ENCODE measurements around the gene PRKG1. TPM values are rescaled to one million over a fixed set of nuclear protein-coding genes. Genes with fewer than 3 reads are reported as not detected.

PRKG1 gene
- polyA plus RNA-seq, 3 donors: not detected

- intact Hi-C loops (cut with micrococcal nuclease): no loop called here
- 83% methylated on average over 1 of the region's 3 CpGs for WGBS (ENCODE audit: insufficient coverage)
Observed at GRCh38 chr10:51862149-51862548, 787.9 kb downstream of the PRKG1 start.

GRCh38 chr10:51867956-51868355 is 793.7 kb downstream of the PRKG1 start:
- Mint-ChIP-seq H3K4me3 (no peak overlapping the region), H3K36me3 (no peaks in the 10 kb centered on the region), H3K9me3 (peaks cover 0 to 4% (median 1%) of the 10 kb centered on the region in 7 donors), H3K27me3 (ENCODE audit: low read depth in 3 of 3) (peaks cover 0 to 2% (median 0%) of the 10 kb centered on the region in 3 donors), H3K27ac (no peak overlapping the region), H3K4me1 (no peaks in the 10 kb centered on the region)
- Histone ChIP-seq H3K4me1 (ENCODE audit: control insufficient read depth in 1 of 2, insufficient read depth in 2 of 2, low read length in 2 of 2) (no peaks in the 10 kb centered on the region), H2AFZ (ENCODE audit: insufficient read depth, low read depth, low read length, poor library complexity, severe bottlenecking) (no peak overlapping the region), H3K9ac (ENCODE audit: insufficient read depth, low read length, poor library complexity, severe bottlenecking) (no peak overlapping the region), H3K9me3 (replicated peaks in 1 of 2; ENCODE audit: control insufficient read depth in 1 of 2, insufficient read depth in 1 of 2, low read length in 2 of 2) (no peaks in the 10 kb centered on the region), H3K4me2 (replicated peaks; ENCODE audit: extremely low read depth, low read length, poor library complexity, severe bottlenecking) (no peak overlapping the region), H3K4me3 (replicated peaks in 1 of 3; ENCODE audit: low read depth in 2 of 3, low read length in 3 of 3) (no peak overlapping the region), H3K27me3 (ENCODE audit: control insufficient read depth in 2 of 2, insufficient read depth in 2 of 2, low read length in 2 of 2) (no peaks in the 10 kb centered on the region), H3K79me2 (ENCODE audit: insufficient read depth, low read length) (no peaks in the 10 kb centered on the region), H3K36me3 (replicated peaks in 1 of 2; ENCODE audit: control insufficient read depth in 1 of 2, insufficient read depth in 2 of 2, low read length in 2 of 2) (no peaks in the 10 kb centered on the region), H4K20me1 (ENCODE audit: insufficient read depth, low read length) (no peaks in the 10 kb centered on the region), H3K27ac (ENCODE audit: low read depth in 1 of 2, low read length in 2 of 2) (no peak overlapping the region)
- intact Hi-C loops (cut with micrococcal nuclease): no loop called here
- TF ChIP-seq CTCF (IDR thresholded peaks at IDR 0.05): no peak
- DNase-seq: no peak
- 100% methylated on average over 3 of the region's 4 CpGs for WGBS (ENCODE audit: insufficient coverage)

More at GRCh38 chr10:51862149-51862548, 787.9 kb downstream of the PRKG1 start:
- Mint-ChIP-seq H3K27ac (no peak overlapping the region), H3K9me3 (peaks cover 0 to 3% (median 0%) of the 10 kb centered on the region in 7 donors), H3K36me3 (no peaks in the 10 kb centered on the region), H3K4me1 (no peaks in the 10 kb centered on the region), H3K4me3 (no peak overlapping the region), H3K27me3 (ENCODE audit: low read depth in 3 of 3) (peaks cover 0 to 2% (median 0%) of the 10 kb centered on the region in 3 donors)
- Histone ChIP-seq H3K36me3 (replicated peaks in 1 of 2; ENCODE audit: control insufficient read depth in 1 of 2, insufficient read depth in 2 of 2, low read length in 2 of 2) (no peaks in the 10 kb centered on the region), H2AFZ (ENCODE audit: insufficient read depth, low read depth, low read length, poor library complexity, severe bottlenecking) (no peak overlapping the region), H3K79me2 (ENCODE audit: insufficient read depth, low read length) (no peaks in the 10 kb centered on the region), H3K4me1 (ENCODE audit: control insufficient read depth in 1 of 2, insufficient read depth in 2 of 2, low read length in 2 of 2) (no peaks in the 10 kb centered on the region), H4K20me1 (ENCODE audit: insufficient read depth, low read length) (no peaks in the 10 kb centered on the region), H3K4me3 (replicated peaks in 1 of 3; ENCODE audit: low read depth in 2 of 3, low read length in 3 of 3) (no peak overlapping the region), H3K4me2 (replicated peaks; ENCODE audit: extremely low read depth, low read length, poor library complexity, severe bottlenecking) (no peak overlapping the region), H3K27me3 (ENCODE audit: control insufficient read depth in 2 of 2, insufficient read depth in 2 of 2, low read length in 2 of 2) (no peaks in the 10 kb centered on the region), H3K9me3 (replicated peaks in 1 of 2; ENCODE audit: control insufficient read depth in 1 of 2, insufficient read depth in 1 of 2, low read length in 2 of 2) (peaks cover 0 to 3% of the 10 kb centered on the region in 2 donors), H3K9ac (ENCODE audit: insufficient read depth, low read length, poor library complexity, severe bottlenecking) (no peak overlapping the region), H3K27ac (ENCODE audit: low read depth in 1 of 2, low read length in 2 of 2) (no peak overlapping the region)
- no peak for TF ChIP-seq CTCF (IDR thresholded peaks at IDR 0.05)
- no peak for DNase-seq
